HepG2 (cell line): ENCODE data around the gene SMARCC1. TPM values are rescaled to one million over a fixed set of nuclear protein-coding genes. Genes with fewer than 3 reads are reported as not detected.
A peak's percentile ranks its signal among the peaks of the same experiment; 100 is the strongest.

Source experiments
- AKAP8 ChIP-seq: sonication (generic); formaldehyde crosslinking; IDR thresholded peaks from 2 replicates; pipeline ENCODE4 v1.5.1; 2020; ENCODE audit warnings: mild to moderate bottlenecking, missing genetic modification reagents
- CERS6 ChIP-seq: sonication (generic); formaldehyde crosslinking; IDR thresholded peaks from 2 replicates; pipeline ENCODE4 v1.5.0; 2020; ENCODE audit warnings: missing genetic modification reagents
- CSRNP1 ChIP-seq: sonication (generic); formaldehyde crosslinking; IDR thresholded peaks from 2 replicates; pipeline ENCODE4 v1.8.1; 2023; ENCODE audit warnings: mild to moderate bottlenecking, missing genetic modification reagents
- GABPB1 ChIP-seq: IDR thresholded peaks from 2 replicates; pipeline ENCODE4 v1.6.1; 2016; ENCODE audit warnings: mild to moderate bottlenecking, missing genetic modification reagents, moderate library complexity, missing compliant biosample characterization
- MEIS1 ChIP-seq: sonication (generic); formaldehyde crosslinking; IDR thresholded peaks from 2 replicates; pipeline ENCODE4 v1.9.0; 2021; ENCODE audit warnings: mild to moderate bottlenecking, missing genetic modification reagents, moderate library complexity, borderline replicate concordance
- MXD1 ChIP-seq: sonication (generic); formaldehyde crosslinking; IDR thresholded peaks from 2 replicates; pipeline ENCODE4 v1.4.0; 2020; ENCODE audit warnings: mild to moderate bottlenecking, missing genetic modification reagents
- NCOR1 ChIP-seq: fragments of 200-600 bp; sonication (generic); IDR thresholded peaks from 2 replicates; pipeline ENCODE4 v1.7.0; 2017; ENCODE audit warnings: antibody characterized with exemption, low read length, borderline replicate concordance
- NFAT5 ChIP-seq: sonication (generic); formaldehyde crosslinking; IDR thresholded peaks from 2 replicates; pipeline ENCODE4 v1.4.0; 2020; ENCODE audit warnings: missing genetic modification reagents
- RXRB ChIP-seq: IDR thresholded peaks from 2 replicates; pipeline ENCODE4 v1.6.1; 2016; ENCODE audit warnings: borderline replicate concordance, missing genetic modification reagents, missing compliant biosample characterization
- SKI ChIP-seq: fragments of 450-650 bp; IDR thresholded peaks from one replicate; pipeline ENCODE4 v1.6.1; 2018; ENCODE audit warnings: mild to moderate bottlenecking; ENCODE audit not compliant: partially characterized antibody
- SP2 ChIP-seq: sonication (generic); formaldehyde crosslinking; IDR thresholded peaks from 2 replicates; pipeline ENCODE4 v1.5.1; 2020; ENCODE audit warnings: mild to moderate bottlenecking, missing genetic modification reagents
- YEATS4 ChIP-seq: sonication (generic); formaldehyde crosslinking; IDR thresholded peaks from 2 replicates; pipeline ENCODE4 v1.4.0; 2020; ENCODE audit warnings: missing genetic modification reagents, borderline replicate concordance
- ZNF274 ChIP-seq: sonication (generic); formaldehyde crosslinking; IDR thresholded peaks from 2 replicates; pipeline ENCODE4 v1.5.1; 2020; ENCODE audit warnings: mild to moderate bottlenecking, missing genetic modification reagents
- ZNF367 ChIP-seq: sonication (generic); formaldehyde crosslinking; IDR thresholded peaks from 2 replicates; pipeline ENCODE4 v1.4.0; 2020; ENCODE audit warnings: missing genetic modification reagents, borderline replicate concordance
- ZNF414 ChIP-seq: sonication (generic); formaldehyde crosslinking; IDR thresholded peaks from 2 replicates; pipeline ENCODE4 v1.5.0; 2020; ENCODE audit warnings: missing genetic modification reagents
- ZNF839 ChIP-seq: sonication (generic); formaldehyde crosslinking; IDR thresholded peaks from 2 replicates; pipeline ENCODE4 v1.4.0; 2020; ENCODE audit warnings: missing genetic modification reagents, mild to moderate bottlenecking, borderline replicate concordance
- ZNF883 ChIP-seq: sonication (generic); formaldehyde crosslinking; IDR thresholded peaks from 2 replicates; pipeline ENCODE4 v1.5.1; 2020; ENCODE audit warnings: mild to moderate bottlenecking, missing genetic modification reagents; ENCODE audit errors: not compliant biosample characterization
- polyA plus RNA-seq, 8 experiments: library from polyadenylated mRNA; depleted of rRNA in 3 of 8; stranded (reverse) in 7 of 8; unstranded in 1 of 8; fragments of >200 nt; fragmentation: Illumina TruSeq in 4 of 8; extraction: Trizol in 4 of 8; gene quantifications; 2 replicates each; pipeline versions ENCODE4 v1.2.1 to v1.2.3, GENCODE V29; 2011 to 2016; ENCODE audit warnings: low read depth in 4 of 8, missing spikeins in 1 of 8, mixed read lengths in 1 of 8; ENCODE audit not compliant: insufficient read depth in 1 of 8
- total RNA-seq, 5 experiments: library from RNA; depleted of rRNA; stranded (reverse); fragments of >200 nt; fragmentation: Illumina TruSeq; extraction: Trizol; gene quantifications; 2 replicates each; pipeline ENCODE4 v1.2.3, GENCODE V29; 2016; ENCODE audit warnings: low read depth in 1 of 5

SMARCC1 gene
- total and polyA plus RNA-seq, 2 of the 13 experiments (the other 11 are each of a cell fraction or from before 2014, with no cell fraction given), result 47.9 to 58.4 TPM

- TF ChIP-seq NFAT5 (CRISPR knock-in tag), result no peak
- TF ChIP-seq GABPB1, result peak; percentile 91
- no peak for TF ChIP-seq AKAP8 (CRISPR knock-in tag)
- peak; percentile 83; the same call in 1 of the 2 replicates for TF ChIP-seq ZNF839 (CRISPR knock-in tag)
- TF ChIP-seq RXRB (CRISPR knock-in tag), result peak; percentile 53; the same call in 1 of the 2 replicates
- TF ChIP-seq ZNF414 (CRISPR knock-in tag), result peak; percentile 72; the same call in 1 of the 2 replicates
- TF ChIP-seq MEIS1 (CRISPR knock-in tag), result 0 out of 2 replicates have a peak, but pooled peaks have one; percentile 19
- TF ChIP-seq ZNF274, result peak; percentile 80
- TF ChIP-seq CSRNP1 (CRISPR knock-in tag), result peak; percentile 85
- TF ChIP-seq SP2 (CRISPR knock-in tag), result no peak
- no peak for TF ChIP-seq NCOR1
- TF ChIP-seq YEATS4 (CRISPR knock-in tag), result peak; percentile 86; the same call in 1 of the 2 replicates
- peak; percentile 2; the same call in 1 of the 2 replicates for TF ChIP-seq MXD1 (CRISPR knock-in tag)
- no peak for TF ChIP-seq CERS6
- TF ChIP-seq SKI, result no peak
- TF ChIP-seq ZNF367 (CRISPR knock-in tag), result no peak
- TF ChIP-seq ZNF883 (CRISPR knock-in tag), result no peak
Observed at GRCh38 chr3:47781685-47782445, at the start of gene SMARCC1 (continued).
